Upper lobe of left lung (tissue), 6 donors: ENCODE data around the gene XAB2. TPM values are rescaled to one million over a fixed set of nuclear protein-coding genes. Genes with fewer than 3 reads are reported as not detected.

ENCODE experiments used
- ATAC-seq, 2 donors: fragments of 200-7000 bp; cut with Tn5 transposase; one replicate each; pipeline ENCODE4 v1.9.1; 2022; ENCODE audit warnings: mild to moderate bottlenecking in 2 of 2, moderate library complexity in 2 of 2; ENCODE audit not compliant: low FRiP score in 2 of 2
- DNase-seq, 2 donors: peaks; one replicate each; pipeline ENCODE4 v3.0.0-alpha.2; 2019 to 2020
- H3K27ac ChIP-seq, 4 donors: fragments of 200-600 bp; sonication (generic); one replicate each; pipeline ENCODE4 v1.5.1; 2016 to 2019
- H3K27me3 ChIP-seq, 4 donors: fragments of 200-600 bp; sonication (generic); one replicate each; pipeline ENCODE4 v1.5.1; 2017 to 2019
- H3K36me3 ChIP-seq, 4 donors: fragments of 200-600 bp; sonication (generic); one replicate each; pipeline ENCODE4 v1.5.1; 2016 to 2019
- H3K4me1 ChIP-seq, 4 donors: fragments of 200-600 bp; sonication (generic); one replicate each; pipeline ENCODE4 v1.5.1; 2018 to 2019
- H3K4me3 ChIP-seq, 4 donors: fragments of 200-600 bp; sonication (generic); one replicate each; pipeline ENCODE4 v1.5.1; 2017 to 2019; ENCODE audit warnings: mild to moderate bottlenecking in 2 of 4, moderate library complexity in 1 of 4
- H3K9me3 ChIP-seq, 4 donors: fragments of 200-600 bp; sonication (generic); one replicate each; pipeline ENCODE4 v1.5.1; 2018 to 2019
- CTCF ChIP-seq, 6 experiments: fragments of 450-650 bp in 4 of 6; fragments of 200-600 bp in 2 of 6; sonication (generic) in 2 of 6; IDR thresholded peaks; one replicate each; pipeline ENCODE4 v1.5.1; 2016 to 2019; ENCODE audit warnings: antibody characterized with exemption in 6 of 6
- EP300 ChIP-seq, 4 donors: sonication (generic); formaldehyde crosslinking; IDR thresholded peaks; one replicate each; pipeline ENCODE4 v1.5.1; 2017; ENCODE audit warnings: antibody characterized with exemption in 4 of 4, control low read depth in 2 of 4
- POLR2A ChIP-seq, 4 donors: fragments of 450-650 bp; IDR thresholded peaks; one replicate each; pipeline ENCODE4 v1.5.1; 2016 to 2017; ENCODE audit warnings: antibody characterized with exemption in 4 of 4, mild to moderate bottlenecking in 2 of 4
- POLR2AphosphoS5 ChIP-seq, 2 donors: sonication (generic); formaldehyde crosslinking; IDR thresholded peaks; one replicate each; pipeline ENCODE4 v1.5.1; 2017; ENCODE audit warnings: antibody characterized with exemption in 2 of 2
- WGBS, 2 donors: methylation state at CpG; one replicate each; pipeline ENCODE4 v1.1.5; 2017 to 2018; 5-methylcytosine and 5-hydroxymethylcytosine counted together
- total RNA-seq, 6 donors: library from RNA; depleted of rRNA in 4 of 6; stranded (reverse); fragments of >200 nt in 4 of 6; gene quantifications; one replicate each; pipeline versions ENCODE4 v1.1.0 to v1.2.1, GENCODE V29; 2016 to 2021
- donor health status: DM: no; HTN: no; CAD: no; lungs with moderate emphysema.
- donor health status: DM: no; HTN: yes; CAD: no; lungs with severe emphysema.

XAB2 gene
- total RNA-seq, 6 donors from 2014 or later, result 35.7 to 81.7 (median 51.4) TPM

GRCh38 chr19:7610491-7611240 is 18.7 kb downstream of the XAB2 start:
- TF ChIP-seq POLR2A (IDR thresholded peaks at IDR 0.05), result no peak
- TF ChIP-seq CTCF (IDR thresholded peaks at IDR 0.05), result no peak
- TF ChIP-seq EP300 (IDR thresholded peaks at IDR 0.05), result no peak
- no peak for TF ChIP-seq POLR2AphosphoS5 (IDR thresholded peaks at IDR 0.05)
- no peaks in the 10 kb centered on the region for H3K4me1 ChIP-seq
- no peaks in the 10 kb centered on the region for H3K27me3 ChIP-seq
- H3K9me3 ChIP-seq, result no peaks in the 10 kb centered on the region
- no peak overlapping the region for H3K27ac ChIP-seq
- 85 to 90% methylated on average over 18 to 27 of the region's 31 CpGs for WGBS, 2 donors
- no peak overlapping the region for H3K4me3 ChIP-seq
- ATAC-seq, result no peak
- peak in 1 of 2 donors; percentile 73 for DNase-seq
- peaks cover 0 to 28% (median 12%) of the 10 kb centered on the region in 4 donors for H3K36me3 ChIP-seq

- H3K4me3 ChIP-seq, result no peak overlapping the region
- H3K27me3 ChIP-seq, result no peaks in the 10 kb centered on the region
- peaks cover 0 to 6% (median 0%) of the 10 kb centered on the region in 4 donors for H3K4me1 ChIP-seq
- WGBS, 2 donors, result 81 to 93% methylated on average over 5 to 13 of the region's 25 CpGs
- DNase-seq (peak in 1 of 2 donors; percentile 69), ATAC-seq (no peak)
- TF ChIP-seq EP300 (IDR thresholded peaks at IDR 0.05) (no peak), POLR2A (IDR thresholded peaks at IDR 0.05) (no peak), POLR2AphosphoS5 (IDR thresholded peaks at IDR 0.05) (no peak), CTCF (IDR thresholded peaks at IDR 0.05) (no peak)
- no peak overlapping the region for H3K27ac ChIP-seq
- no peaks in the 10 kb centered on the region for H3K9me3 ChIP-seq
- peaks cover 0 to 28% (median 10%) of the 10 kb centered on the region in 4 donors for H3K36me3 ChIP-seq
These were observed 21.3 kb downstream of the XAB2 start for GRCh38 chr19:7607874-7608560.

GRCh38 chr19:7607212-7607873 is 22.0 kb downstream of the XAB2 start:
- Histone ChIP-seq H3K9me3 (no peaks in the 10 kb centered on the region), H3K4me3 (no peak overlapping the region), H3K27me3 (no peaks in the 10 kb centered on the region), H3K27ac (no peak overlapping the region), H3K36me3 (peaks cover 0 to 23% (median 10%) of the 10 kb centered on the region in 4 donors), H3K4me1 (peaks cover 0 to 12% (median 0%) of the 10 kb centered on the region in 4 donors)
- DNase-seq, result no peak
- TF ChIP-seq EP300 (IDR thresholded peaks at IDR 0.05), result no peak
- TF ChIP-seq POLR2AphosphoS5 (IDR thresholded peaks at IDR 0.05), result no peak
- TF ChIP-seq CTCF (IDR thresholded peaks at IDR 0.05), result no peak
- no peak for TF ChIP-seq POLR2A (IDR thresholded peaks at IDR 0.05)
- no peak for ATAC-seq
- WGBS, 2 donors, result 63 to 74% methylated on average over 3 to 8 of the region's 10 CpGs

GRCh38 chr19:7606289-7606688 is 23.1 kb downstream of the XAB2 start:
- no peak overlapping the region for H3K27ac ChIP-seq
- WGBS, 2 donors, result 92% methylated on average over 16 of the region's 17 CpGs; no CpG with 5 or more reads in 1 of the 2 donors
- peak in 1 of 2 donors; percentile 69 for DNase-seq

More at GRCh38 chr19:7606289-7606688, 23.1 kb downstream of the XAB2 start:
- no peaks in the 10 kb centered on the region for H3K9me3 ChIP-seq
- peaks cover 0 to 12% (median 7%) of the 10 kb centered on the region in 4 donors for H3K36me3 ChIP-seq
- H3K4me3 ChIP-seq, result no peak overlapping the region
- no peaks in the 10 kb centered on the region for H3K27me3 ChIP-seq
- ATAC-seq, result no peak
- H3K4me1 ChIP-seq, result peaks cover 0 to 15% (median 0%) of the 10 kb centered on the region in 4 donors
- no peak for TF ChIP-seq CTCF (IDR thresholded peaks at IDR 0.05)
